Measurements from ENCODE around the gene ZBP1. TPM values are rescaled to one million over a fixed set of nuclear protein-coding genes. Genes with fewer than 3 reads are reported as not detected.

ZBP1 gene
- total and polyA plus RNA-seq, 10 of the 15 experiments (the other 5 are each of a cell fraction or from before 2014, with no cell fraction given): 0.93 to 10.6 (median 4.8) TPM

DNA sequence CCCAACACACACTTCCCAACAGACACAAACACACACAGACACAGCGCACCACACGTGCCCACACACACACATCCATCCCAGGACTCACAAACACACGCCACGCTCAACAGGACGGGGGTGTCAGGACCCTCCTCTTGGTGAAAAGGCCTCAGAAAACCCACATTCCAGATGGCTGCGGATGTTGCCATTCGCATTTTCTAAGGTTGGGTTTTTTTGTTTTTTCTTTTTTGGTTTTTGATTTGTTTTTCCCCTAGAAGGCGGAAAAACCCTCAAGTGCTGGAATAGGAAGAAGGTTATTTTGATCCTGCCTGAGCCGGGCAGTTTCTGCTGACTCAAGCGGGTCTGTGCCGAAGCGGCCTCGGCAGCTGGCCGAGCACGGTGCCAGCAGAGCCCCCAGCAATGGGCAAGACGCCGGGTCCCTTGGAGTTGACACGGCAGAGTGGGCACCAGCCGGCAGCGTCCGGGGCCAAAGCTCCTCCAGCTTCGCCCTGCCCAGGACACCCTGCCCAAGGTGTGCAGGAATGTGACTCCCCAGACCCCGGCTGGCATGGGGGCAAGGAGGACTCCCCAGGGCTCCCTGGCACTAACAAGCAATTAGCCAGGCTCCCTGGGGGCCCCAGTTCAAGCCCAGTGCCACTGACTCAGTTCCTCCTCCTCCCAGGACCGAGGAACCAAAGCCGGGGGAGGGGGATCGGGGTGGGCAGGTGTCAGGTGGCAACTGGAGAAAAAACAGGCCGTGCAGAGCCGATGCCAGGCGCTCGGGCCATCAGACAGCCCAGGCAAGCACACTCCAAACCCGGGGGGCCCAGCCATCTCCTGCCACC is 40.9 kb upstream of the ZBP1 start (continued):
- TF ChIP-seq PRDM15 (CRISPR knock-in tag; IDR thresholded peaks at IDR 0.05) (no peak), PAX5 (IDR thresholded peaks at IDR 0.05; ENCODE audit: borderline replicate concordance, low read depth, low read length) (no peak), ATF3 (IDR thresholded peaks at IDR 0.05; ENCODE audit: borderline replicate concordance, extremely low read depth, low read depth, low read length) (no peak)
- TF ChIP-seq, protein P1, sequence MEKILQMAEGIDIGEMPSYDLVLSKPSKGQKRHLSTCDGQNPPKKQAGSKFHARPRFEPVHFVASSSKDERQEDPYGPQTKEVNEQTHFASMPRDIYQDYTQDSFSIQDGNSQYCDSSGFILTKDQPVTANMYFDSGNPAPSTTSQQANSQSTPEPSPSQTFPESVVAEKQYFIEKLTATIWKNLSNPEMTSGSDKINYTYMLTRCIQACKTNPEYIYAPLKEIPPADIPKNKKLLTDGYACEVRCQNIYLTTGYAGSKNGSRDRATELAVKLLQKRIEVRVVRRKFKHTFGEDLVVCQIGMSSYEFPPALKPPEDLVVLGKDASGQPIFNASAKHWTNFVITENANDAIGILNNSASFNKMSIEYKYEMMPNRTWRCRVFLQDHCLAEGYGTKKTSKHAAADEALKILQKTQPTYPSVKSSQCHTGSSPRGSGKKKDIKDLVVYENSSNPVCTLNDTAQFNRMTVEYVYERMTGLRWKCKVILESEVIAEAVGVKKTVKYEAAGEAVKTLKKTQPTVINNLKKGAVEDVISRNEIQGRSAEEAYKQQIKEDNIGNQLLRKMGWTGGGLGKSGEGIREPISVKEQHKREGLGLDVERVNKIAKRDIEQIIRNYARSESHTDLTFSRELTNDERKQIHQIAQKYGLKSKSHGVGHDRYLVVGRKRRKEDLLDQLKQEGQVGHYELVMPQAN (conservative IDR thresholded peaks at IDR 0.05): no peak
